GM12892 (cell line): Measurements from ENCODE around the gene FAM186B.

ENCODE experiments used
- POLR2A ChIP-seq: IDR thresholded peaks from 2 replicates; pipeline ENCODE4 v1.6.1; 2011; ENCODE audit warnings: low read depth, low read length, control low read depth
- POLR2AphosphoS5 ChIP-seq: IDR thresholded peaks from 2 replicates; pipeline ENCODE4 v1.6.1; 2011; ENCODE audit warnings: low read depth, low read length, control low read depth
- TAF1 ChIP-seq: IDR thresholded peaks from 2 replicates; pipeline ENCODE4 v1.6.1; 2011; ENCODE audit warnings: low read depth, mild to moderate bottlenecking, control low read depth, low read length, borderline replicate concordance

DNA sequence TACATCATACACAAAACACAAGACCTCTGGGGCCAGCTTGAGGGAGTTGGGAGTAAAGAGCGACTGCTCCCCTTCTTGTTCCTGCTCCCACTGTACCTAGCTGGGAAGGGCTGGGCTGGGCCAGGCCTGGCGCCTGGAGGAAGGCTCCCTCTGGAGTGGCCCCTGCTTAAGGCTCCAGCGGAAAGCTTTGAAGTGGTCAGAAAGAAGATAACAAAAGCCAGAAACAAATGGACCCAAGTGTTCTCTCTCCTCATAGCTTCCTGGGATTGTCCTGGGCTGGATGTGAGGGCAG lies 43.2 kb upstream of the FAM186B start:
- no peak for TF ChIP-seq POLR2A
- TF ChIP-seq TAF1 = no peak
- TF ChIP-seq POLR2AphosphoS5 = no peak
